Fibroblast of skin of back (primary cell): ENCODE measurements around the gene ROS1. TPM values are rescaled to one million over a fixed set of nuclear protein-coding genes. Genes with fewer than 3 reads are reported as not detected.
"Not testable (repeated sequence)": the region's sequence is repeated elsewhere in the genome, so short reads cannot be mapped to it uniquely, and the experiment has no call there.

Source experiments
- DNase-seq: peaks from one replicate; pipeline ENCODE4 v3.0.0-alpha.2; 2013
- polyA plus RNA-seq, 2 experiments: library from polyadenylated mRNA; unstranded; fragments of 120-200 nt; gene quantifications; one replicate each; pipeline ENCODE4 v1.2.1, GENCODE V29; 2013; ENCODE audit not compliant: insufficient read length in 2 of 2

The ROS1 gene
- polyA plus RNA-seq (2013, experiment 1 of 2; ENCODE audit: insufficient read length), result 0.06 TPM
- 0.06 TPM for polyA plus RNA-seq (2013, experiment 2 of 2; ENCODE audit: insufficient read length)

- no peak for DNase-seq
Observed at GRCh38 chr6:117425431-117426153, at the start of gene ROS1. ROS1 (minus strand) TSS chr6:117425942; CDS start chr6:117425656, 286 bp downstream.

- DNase-seq, result no peak
Observed at GRCh38 chr6:117473401-117473800, 47.7 kb upstream of the ROS1 start.

DNA sequence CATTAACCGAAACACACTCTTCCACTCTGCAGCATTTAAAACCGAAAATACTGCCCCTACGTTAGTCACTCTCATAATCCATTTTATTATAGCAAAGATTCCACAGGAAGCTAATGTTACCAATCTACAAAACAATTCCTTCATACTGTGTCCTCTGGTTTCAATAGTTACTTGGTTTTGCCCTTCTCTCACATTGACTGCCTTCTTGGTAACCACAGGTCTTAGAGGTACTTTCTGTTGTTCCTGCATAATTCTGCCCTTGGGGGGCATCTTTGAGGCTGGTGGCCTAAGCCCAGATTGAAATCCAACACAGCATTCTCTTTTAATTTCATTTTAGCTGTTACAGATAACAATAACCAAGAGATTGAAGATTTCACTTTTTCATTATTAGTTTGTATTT, 46.9 kb upstream of the ROS1 start:
- no peak for DNase-seq

GRCh38 chr6:117469791-117470190, 44.0 kb upstream of the ROS1 start:
- DNase-seq, result no peak

- DNase-seq, result no peak
Observed at GRCh38 chr6:117469356-117469755, 43.6 kb upstream of the ROS1 start.

DNA sequence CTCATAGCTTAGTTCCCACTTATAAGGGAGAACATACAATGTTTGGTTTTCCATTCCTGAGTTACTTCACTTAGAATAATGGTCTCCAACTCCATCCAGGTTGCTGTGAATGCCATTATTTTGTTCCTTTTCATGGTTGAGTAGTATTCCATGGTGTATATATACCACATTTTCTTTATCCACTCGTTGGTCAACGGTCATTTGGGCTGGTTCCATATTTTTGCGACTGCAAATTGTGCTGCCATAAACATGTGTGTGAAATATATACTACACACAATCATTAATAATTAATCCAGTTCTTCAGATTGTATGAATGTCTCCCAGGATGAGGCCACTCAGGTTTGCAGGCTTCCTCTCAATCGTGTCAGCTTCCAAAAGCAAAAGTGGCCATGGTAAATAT, 42.8 kb upstream of the ROS1 start:
- not testable (repeated sequence) for DNase-seq

- DNase-seq, result no peak
Observed at GRCh38 chr6:117467876-117468275, 42.1 kb upstream of the ROS1 start.

- no peak for DNase-seq
Observed at GRCh38 chr6:117465691-117466090, 39.9 kb upstream of the ROS1 start.

DNA sequence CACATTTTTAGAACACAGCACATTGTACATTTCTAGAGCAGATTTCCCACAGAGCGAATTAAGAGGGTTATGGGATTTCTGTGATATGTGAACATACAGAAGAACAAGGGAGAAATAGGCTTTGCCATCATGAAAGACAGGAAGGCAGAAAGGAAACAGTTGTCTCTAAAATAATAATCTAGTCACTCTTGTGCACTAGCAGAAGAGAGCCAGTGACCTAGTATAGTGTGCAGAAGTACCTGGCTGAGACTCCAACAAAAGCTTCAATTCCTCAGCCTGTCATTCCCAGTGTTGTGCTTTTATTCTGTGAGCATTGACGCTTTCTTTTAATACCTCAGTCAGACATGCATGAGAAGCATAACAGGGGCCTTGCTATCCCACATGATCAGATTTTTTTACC, 39.0 kb upstream of the ROS1 start:
- no peak for DNase-seq

DNA sequence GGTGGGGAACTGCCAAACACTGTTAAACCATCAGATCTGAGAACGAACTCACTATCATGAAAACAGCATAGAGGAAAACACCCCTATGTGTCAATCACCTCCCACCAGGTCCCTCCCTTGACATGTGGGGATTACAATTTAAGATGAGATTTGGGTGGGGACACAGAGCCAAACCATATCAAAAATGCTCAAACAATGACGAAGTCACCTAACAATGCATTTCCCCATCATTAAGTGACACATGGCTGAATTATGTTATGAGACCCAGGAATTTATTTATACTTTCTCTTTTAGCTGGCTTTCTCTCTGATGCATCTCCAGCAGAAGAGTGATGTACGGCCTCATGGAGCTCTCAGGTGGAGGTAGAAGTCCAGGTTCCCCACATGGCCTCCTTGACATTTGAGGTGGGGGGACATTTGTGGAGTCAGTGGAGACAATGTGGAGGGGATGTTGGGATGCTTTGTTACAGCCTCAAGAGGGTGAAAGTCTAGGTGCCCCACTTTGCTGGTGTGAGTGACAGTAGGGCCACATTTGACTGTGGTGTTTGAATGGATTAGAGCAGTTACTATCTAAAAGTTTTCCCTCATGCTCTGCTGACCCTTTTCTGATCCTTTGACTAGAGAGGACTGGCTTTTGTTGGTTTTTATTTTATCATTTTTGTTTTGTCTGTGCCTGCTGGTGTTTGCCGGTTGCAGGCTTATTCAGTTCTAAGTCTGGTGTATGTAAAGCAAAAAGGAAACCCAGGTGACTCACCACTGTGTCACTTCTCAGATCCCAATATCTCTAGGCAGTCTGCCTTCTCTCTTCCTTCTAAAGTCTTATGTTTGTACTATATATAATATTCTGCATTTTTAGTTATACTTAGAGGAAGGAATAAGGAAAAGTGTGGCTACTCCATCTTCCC, 38.3 kb upstream of the ROS1 start:
- DNase-seq, result peak; percentile 87

GRCh38 chr6:117459204-117459944, 33.6 kb upstream of the ROS1 start:
- no peak for DNase-seq

DNA sequence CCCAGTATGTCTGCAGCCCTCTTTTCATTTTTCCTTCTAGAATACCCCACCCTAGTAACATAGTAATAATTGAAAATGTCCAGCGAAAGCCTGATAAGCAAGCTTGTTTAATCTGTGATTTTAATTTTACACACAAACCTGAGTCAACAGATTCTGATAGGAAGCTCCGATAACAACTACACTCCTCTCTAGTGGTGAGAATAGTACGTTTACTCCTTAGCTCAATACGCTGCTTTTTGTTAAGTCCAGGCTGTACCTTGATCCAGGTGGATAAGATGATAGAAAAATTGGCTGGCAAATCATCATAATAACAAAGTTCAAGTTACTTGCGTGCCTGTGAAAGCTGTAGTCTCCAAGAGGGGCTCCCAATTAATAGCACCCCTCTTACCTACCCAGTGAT, 31.3 kb upstream of the ROS1 start:
- no peak for DNase-seq

DNA sequence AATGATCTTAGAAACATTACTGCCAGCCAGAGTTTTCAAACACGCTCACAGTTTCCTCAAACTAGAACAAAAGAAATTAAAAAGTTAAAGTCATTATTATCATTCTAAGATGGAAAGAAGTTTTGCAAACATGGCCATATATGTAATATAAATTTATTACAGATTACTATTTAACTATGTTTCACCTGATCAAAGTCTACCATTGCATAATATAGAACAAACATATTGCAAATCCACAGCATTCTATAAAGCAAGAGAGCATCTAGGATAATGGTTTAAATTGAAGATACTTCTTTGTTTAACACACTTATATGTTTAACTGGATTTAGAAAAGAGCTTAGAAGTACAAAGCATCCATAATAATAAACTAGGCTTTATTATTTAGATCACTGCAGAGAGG, 30.5 kb upstream of the ROS1 start:
- DNase-seq, result no peak

DNA sequence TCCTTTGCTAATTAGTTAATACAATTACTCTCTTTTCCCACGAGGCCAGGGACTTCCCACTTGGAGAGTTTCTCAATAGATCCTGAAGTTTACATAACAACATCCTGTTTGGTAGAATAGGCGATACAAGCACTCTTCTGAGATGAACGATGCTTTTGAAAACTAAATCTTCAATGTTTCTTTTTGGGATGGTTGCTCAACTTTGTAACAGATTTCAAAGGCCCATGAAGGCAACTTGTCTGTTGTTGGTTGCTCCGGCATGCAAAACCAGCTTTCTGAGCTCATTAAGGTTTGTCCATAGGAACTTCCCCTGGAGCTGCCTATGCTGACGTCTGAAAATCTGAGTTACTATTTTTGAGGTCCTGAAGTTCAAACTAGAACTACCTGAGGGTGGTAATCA, 25.9 kb upstream of the ROS1 start:
- no peak for DNase-seq

DNA sequence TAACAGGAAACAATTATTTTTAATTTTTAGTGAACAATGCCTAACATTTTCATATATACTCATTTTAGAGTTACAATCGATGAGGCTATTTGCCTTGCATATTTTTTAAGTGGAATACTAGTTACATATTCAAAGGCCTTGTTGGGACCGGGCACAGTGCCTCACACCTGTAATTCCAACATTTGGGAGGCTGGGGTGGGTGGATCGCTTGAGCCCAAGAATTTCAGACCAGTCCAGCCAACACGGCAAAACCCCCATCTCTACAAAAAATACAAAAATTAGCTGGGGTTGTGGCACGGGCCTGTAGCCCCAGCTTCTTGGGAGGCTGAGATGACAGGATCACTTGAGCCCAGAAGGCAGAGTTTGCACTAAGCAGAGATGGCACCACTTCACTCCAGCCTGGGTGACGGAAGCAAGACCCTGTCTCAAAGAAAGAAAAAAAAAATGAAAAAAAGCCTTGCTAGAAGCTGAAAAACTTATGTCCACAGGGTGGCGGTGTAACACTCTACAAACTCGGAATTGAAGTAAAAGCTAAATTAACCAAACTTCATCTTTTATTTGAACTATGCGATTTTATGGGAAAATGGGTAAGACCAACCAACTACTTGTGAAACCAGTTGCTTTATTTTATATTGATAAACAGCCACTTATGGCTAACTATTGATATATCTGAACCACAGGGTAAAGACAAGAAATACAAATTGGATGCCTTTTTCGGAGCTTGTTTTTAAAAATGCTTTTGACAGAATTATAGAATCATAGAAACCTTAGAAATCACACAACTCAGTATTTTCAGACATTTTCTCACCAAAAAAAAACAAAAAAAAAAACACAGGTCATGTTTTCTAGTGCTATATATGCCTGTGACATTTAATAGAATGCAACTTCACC, 24.1 kb upstream of the ROS1 start:
- DNase-seq, result peak; percentile 79

DNA sequence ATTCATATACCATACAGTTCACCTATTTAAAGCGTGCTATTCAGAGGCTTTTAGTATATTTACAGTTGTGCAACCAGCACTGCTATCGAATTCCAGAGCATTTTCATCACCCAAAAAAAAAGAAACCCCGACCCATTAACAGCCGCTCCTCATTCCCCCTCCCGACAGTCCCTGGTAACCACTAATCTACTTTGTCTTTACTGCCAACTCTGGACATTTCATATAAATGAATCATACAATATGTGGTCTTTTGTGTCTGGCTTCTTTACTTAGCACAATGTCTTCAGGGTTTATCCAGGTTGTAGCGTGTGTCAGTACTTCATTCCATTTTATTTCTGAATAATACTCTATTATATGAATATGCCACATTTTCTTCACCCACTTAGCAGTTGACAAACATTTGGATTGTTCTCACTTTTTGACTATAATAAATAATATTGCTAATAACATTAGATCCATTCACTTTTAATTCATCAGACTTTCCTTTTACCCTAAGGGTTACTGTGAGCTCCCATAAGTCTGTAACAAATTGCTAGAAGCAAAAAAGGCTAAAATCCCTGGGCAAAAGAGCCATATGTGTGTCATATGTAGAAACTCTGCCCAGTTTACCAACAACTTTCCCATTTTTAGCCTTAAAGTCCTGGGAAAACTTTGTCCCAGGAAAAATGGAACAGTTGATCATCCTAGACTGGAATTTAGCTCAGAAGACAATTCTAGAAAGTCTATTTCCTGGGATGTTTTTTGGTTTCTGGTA, 23.2 kb upstream of the ROS1 start:
- DNase-seq, result peak; percentile 98

- DNase-seq, result peak; percentile 45
Observed at GRCh38 chr6:117448011-117448410, 22.3 kb upstream of the ROS1 start.

DNA sequence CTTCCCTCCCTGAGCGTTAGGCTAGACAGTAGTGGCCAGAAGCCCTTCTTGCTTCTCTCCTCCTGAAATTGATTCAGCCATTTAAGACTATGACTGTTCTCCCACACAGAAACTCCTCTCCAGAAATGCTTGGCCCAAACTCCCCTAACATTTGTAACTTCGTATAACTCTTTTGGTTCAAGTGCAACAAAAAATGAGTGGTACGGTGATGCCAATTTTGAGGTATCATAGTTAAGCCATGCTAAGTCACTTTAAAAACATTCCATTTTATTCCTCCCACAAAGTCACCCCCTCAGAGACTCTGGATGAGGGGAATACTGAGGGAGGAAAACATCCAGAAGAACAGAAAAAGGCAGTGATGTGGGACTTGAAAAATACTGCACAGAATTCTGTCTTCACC, 21.1 kb upstream of the ROS1 start:
- peak; percentile 81 for DNase-seq

GRCh38 chr6:117444600-117444999, 18.9 kb upstream of the ROS1 start:
- DNase-seq, result peak; percentile 58

DNA sequence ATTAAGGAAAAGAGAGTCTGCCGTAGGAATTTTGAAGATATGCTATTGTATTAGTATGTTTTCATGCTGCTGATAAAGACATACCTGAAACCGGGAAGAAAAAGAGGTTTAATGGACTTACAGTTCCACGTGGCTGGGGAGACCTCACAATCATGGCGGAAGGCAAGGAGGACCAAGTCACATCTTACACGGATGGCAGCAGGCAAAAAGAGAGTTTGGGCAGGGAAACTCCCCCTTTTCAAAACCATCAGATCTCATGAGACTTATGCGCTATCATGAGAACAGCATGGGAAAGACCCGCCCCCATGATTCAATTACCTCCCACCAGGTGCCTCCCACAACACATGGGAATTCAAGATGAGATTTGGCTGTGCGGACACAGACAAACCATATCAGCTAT, 16.6 kb upstream of the ROS1 start:
- DNase-seq, result not testable (repeated sequence)

GRCh38 chr6:117441824-117442264, 16.1 kb upstream of the ROS1 start:
- DNase-seq, result no peak
